ENCODE results near the gene SNRPB2. TPM values are rescaled to one million over a fixed set of nuclear protein-coding genes. Genes with fewer than 3 reads are reported as not detected.

The SNRPB2 gene
- total RNA-seq, 1 experiment from 2014 or later = 93.2 TPM

- POLR2A ChIA-PET = no interaction called here
- intact Hi-C loops (cut with micrococcal nuclease; ENCODE audit: unreplicated experiment) = loop anchor here (5.0 kb wide), 2 partner anchors 48 to 287 kb away; no protein-coding TSS in a partner anchor
- H3K4me3 ChIP-seq (ENCODE audit: low read depth, low read length) = no peak overlapping the region
Measured at GRCh38 chr20:16764560-16764959, 34.7 kb downstream of the SNRPB2 start.

GRCh38 chr20:16771213-16771612, 41.4 kb downstream of the SNRPB2 start:
- Mint-ChIP-seq H3K4me1 (ENCODE audit: low read depth, unreplicated experiment) (no peaks in the 10 kb centered on the region), H3K27ac (ENCODE audit: unreplicated experiment) (no peak overlapping the region), H3K9me3 (ENCODE audit: unreplicated experiment) (no peaks in the 10 kb centered on the region), H3K36me3 (ENCODE audit: insufficient read depth, unreplicated experiment) (no peaks in the 10 kb centered on the region), H3K27me3 (ENCODE audit: insufficient read depth, unreplicated experiment) (peaks cover 5% of the 10 kb centered on the region), H3K4me3 (ENCODE audit: unreplicated experiment) (no peak overlapping the region)
- BruUV-seq (replicated peaks) = no TSS peak
- intact Hi-C loops (cut with micrococcal nuclease; ENCODE audit: unreplicated experiment) = no loop called here
- no peak for DNase-seq
- H3K36me3 ChIP-seq (ENCODE audit: control insufficient read depth, insufficient read depth, low read length) = no peaks in the 10 kb centered on the region
- H3K9me3 ChIP-seq = no peaks in the 10 kb centered on the region
- ChIA-PET POLR2A (no interaction called here), CTCF (no interaction called here)
- no peak overlapping the region for H3K4me3 ChIP-seq (ENCODE audit: low read depth, low read length)
- TF ChIP-seq CTCF (IDR thresholded peaks at IDR 0.05; ENCODE audit: insufficient read depth in 1 of 2, low read depth in 1 of 2, low read length in 1 of 2, severe bottlenecking in 1 of 2, unreplicated experiment in 1 of 2) = no peak
- no peaks in the 10 kb centered on the region; the same call in 1 of the 2 replicates for H3K27me3 ChIP-seq (replicated peaks; ENCODE audit: control insufficient read depth, insufficient read depth, low read length)
- H3K4me1 ChIP-seq = no peaks in the 10 kb centered on the region

More at GRCh38 chr20:16764560-16764959, 34.7 kb downstream of the SNRPB2 start:
- H3K4me1 Mint-ChIP-seq (ENCODE audit: low read depth, unreplicated experiment) = peaks cover 7% of the 10 kb centered on the region
- TF ChIP-seq CTCF (IDR thresholded peaks at IDR 0.05; ENCODE audit: insufficient read depth in 1 of 2, low read depth in 1 of 2, low read length in 1 of 2, severe bottlenecking in 1 of 2, unreplicated experiment in 1 of 2) = no peak
- H3K4me1 ChIP-seq = peaks cover 10% of the 10 kb centered on the region
- no peak overlapping the region for H3K4me3 Mint-ChIP-seq (ENCODE audit: unreplicated experiment)
- no peaks in the 10 kb centered on the region for H3K27me3 ChIP-seq (replicated peaks; ENCODE audit: control insufficient read depth, insufficient read depth, low read length)
- CTCF ChIA-PET = no interaction called here
- H3K9me3 Mint-ChIP-seq (ENCODE audit: unreplicated experiment) = no peaks in the 10 kb centered on the region
- H3K36me3 ChIP-seq (ENCODE audit: control insufficient read depth, insufficient read depth, low read length) = no peaks in the 10 kb centered on the region
- BruUV-seq (replicated peaks) = no TSS peak
- no peak overlapping the region for H3K27ac Mint-ChIP-seq (ENCODE audit: unreplicated experiment)
- H3K9me3 ChIP-seq = no peaks in the 10 kb centered on the region
- H3K27me3 Mint-ChIP-seq (ENCODE audit: insufficient read depth, unreplicated experiment) = peaks cover 3% of the 10 kb centered on the region
- no peak for DNase-seq
- no peaks in the 10 kb centered on the region for H3K36me3 Mint-ChIP-seq (ENCODE audit: insufficient read depth, unreplicated experiment)

- no peak for TF ChIP-seq CTCF (IDR thresholded peaks at IDR 0.05; ENCODE audit: insufficient read depth in 1 of 2, low read depth in 1 of 2, low read length in 1 of 2, severe bottlenecking in 1 of 2, unreplicated experiment in 1 of 2)
- no peaks in the 10 kb centered on the region for H3K4me1 ChIP-seq
- Mint-ChIP-seq H3K27ac (ENCODE audit: unreplicated experiment) (no peak overlapping the region), H3K36me3 (ENCODE audit: insufficient read depth, unreplicated experiment) (no peaks in the 10 kb centered on the region), H3K9me3 (ENCODE audit: unreplicated experiment) (no peaks in the 10 kb centered on the region), H3K27me3 (ENCODE audit: insufficient read depth, unreplicated experiment) (peaks cover 10% of the 10 kb centered on the region), H3K4me3 (ENCODE audit: unreplicated experiment) (no peak overlapping the region), H3K4me1 (ENCODE audit: low read depth, unreplicated experiment) (no peaks in the 10 kb centered on the region)
- no TSS peak for BruUV-seq (replicated peaks)
- ChIA-PET CTCF (no interaction called here), POLR2A (no interaction called here)
- no peak for DNase-seq
- no peaks in the 10 kb centered on the region for H3K9me3 ChIP-seq
- H3K4me3 ChIP-seq (ENCODE audit: low read depth, low read length) = no peak overlapping the region
- H3K27me3 ChIP-seq (replicated peaks; ENCODE audit: control insufficient read depth, insufficient read depth, low read length) = no peaks in the 10 kb centered on the region; the same call in 1 of the 2 replicates
- intact Hi-C loops (cut with micrococcal nuclease; ENCODE audit: unreplicated experiment) = no loop called here
- no peaks in the 10 kb centered on the region for H3K36me3 ChIP-seq (ENCODE audit: control insufficient read depth, insufficient read depth, low read length)
Measured at GRCh38 chr20:16775961-16776360, 46.1 kb downstream of the SNRPB2 start.
